Muscle of leg (tissue), 11 donors: ENCODE measurements around the gene AFG1L. TPM values are rescaled to one million over a fixed set of nuclear protein-coding genes. Genes with fewer than 3 reads are reported as not detected.
"Not testable (repeated sequence)": the region's sequence is repeated elsewhere in the genome, so short reads cannot be mapped to it uniquely, and the experiment has no call there.

Experiments
- DNase-seq: peaks from one replicate; pipeline ENCODE4 v3.0.0; 2013
- H3K27ac ChIP-seq: one replicate; pipeline ENCODE4 v1.5.1; 2013; ENCODE audit warnings: mild to moderate bottlenecking, low read length, control low read depth
- H3K27me3 ChIP-seq: one replicate; pipeline ENCODE4 v1.6.1; 2013; ENCODE audit warnings: low read length; ENCODE audit not compliant: control insufficient read depth, insufficient read depth
- H3K36me3 ChIP-seq: one replicate; pipeline ENCODE4 v1.6.1; 2013; ENCODE audit warnings: low read length; ENCODE audit not compliant: control insufficient read depth, insufficient read depth
- H3K4me1 ChIP-seq: one replicate; pipeline ENCODE4 v1.6.1; 2013; ENCODE audit warnings: low read length; ENCODE audit not compliant: control insufficient read depth, insufficient read depth
- H3K4me3 ChIP-seq: one replicate; pipeline ENCODE4 v1.5.1; 2013; ENCODE audit warnings: low read length, control low read depth
- H3K9me3 ChIP-seq: replicated peaks from 2 replicates; pipeline ENCODE4 v1.6.1; 2013; ENCODE audit warnings: low read depth, low read length; ENCODE audit not compliant: control insufficient read depth
- WGBS: methylation state at CpG from one replicate; pipeline ENCODE4 v1.1.5; 2013; ENCODE audit warnings: missing lambda C conversion rate; ENCODE audit not compliant: insufficient coverage; 5-methylcytosine and 5-hydroxymethylcytosine counted together
- polyA plus RNA-seq, 8 donors: library from polyadenylated mRNA; unstranded; fragments of 120-200 nt; gene quantifications; one replicate each; pipeline versions ENCODE4 v1.2.1 to v1.2.3, GENCODE V29; 2013; ENCODE audit warnings: inconsistent platforms in 1 of 8, low replicate concordance in 1 of 8; ENCODE audit not compliant: insufficient read length in 8 of 8, insufficient read depth in 1 of 8
- total RNA-seq: library from RNA; stranded (reverse); fragments of 120-200 nt; gene quantifications from one replicate; pipeline ENCODE4 v1.2.4, GENCODE V29; 2013

Gene AFG1L
- total and polyA plus RNA-seq, 9 donors, result 3.9 to 7.2 (median 5.1) TPM

GRCh38 chr6:108559097-108559883, 264.4 kb downstream of the AFG1L start:
- peaks cover 2% of the 10 kb centered on the region for H3K36me3 ChIP-seq
- under 1% methylated on average over 70 of the region's 84 CpGs for WGBS
- peak overlapping the region; percentile 99 for H3K27ac ChIP-seq
- DNase-seq, result peak; percentile 96
- peak overlapping the region; percentile 100 for H3K4me3 ChIP-seq
- H3K4me1 ChIP-seq, result peaks cover 27% of the 10 kb centered on the region
- H3K27me3 ChIP-seq, result no peaks in the 10 kb centered on the region
- no peaks in the 10 kb centered on the region for H3K9me3 ChIP-seq

DNA sequence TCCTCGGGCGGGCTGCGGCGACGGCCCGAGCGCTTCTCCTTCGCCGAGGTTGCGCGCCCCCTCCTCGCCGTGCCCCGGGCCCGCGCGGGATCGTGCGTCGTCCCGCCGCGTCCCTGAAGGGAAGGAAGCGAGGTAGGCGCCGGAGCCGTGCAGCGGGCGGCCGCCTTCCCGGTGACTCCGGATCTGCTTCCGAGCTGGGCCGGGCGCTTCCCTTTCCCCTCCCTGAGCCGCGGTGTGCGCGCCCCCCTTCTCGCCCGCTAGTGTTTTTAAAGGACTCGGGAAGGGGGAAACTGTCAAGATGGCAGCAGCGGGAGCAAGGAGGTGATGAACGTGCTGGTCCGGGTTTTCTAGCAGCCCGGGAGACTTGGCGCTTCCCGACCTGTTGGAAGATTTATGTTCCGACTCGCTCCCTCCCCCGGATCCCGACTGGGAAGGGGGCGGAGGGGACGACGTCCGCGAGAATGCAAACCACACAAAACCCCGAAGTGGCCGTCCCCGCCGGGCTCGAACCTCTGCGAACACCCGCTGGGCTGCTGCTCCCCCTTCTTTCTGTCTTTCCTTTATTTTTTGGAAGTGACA, 265.1 kb downstream of the AFG1L start:
- Histone ChIP-seq H3K4me1 (peaks cover 27% of the 10 kb centered on the region), H3K9me3 (no peaks in the 10 kb centered on the region), H3K27me3 (no peaks in the 10 kb centered on the region), H3K36me3 (peaks cover 2% of the 10 kb centered on the region), H3K27ac (peak overlapping the region; percentile 99), H3K4me3 (peak overlapping the region; percentile 100)
- peak; percentile 94 for DNase-seq
- WGBS, result 0% methylated on average over 54 of the region's 64 CpGs

DNA sequence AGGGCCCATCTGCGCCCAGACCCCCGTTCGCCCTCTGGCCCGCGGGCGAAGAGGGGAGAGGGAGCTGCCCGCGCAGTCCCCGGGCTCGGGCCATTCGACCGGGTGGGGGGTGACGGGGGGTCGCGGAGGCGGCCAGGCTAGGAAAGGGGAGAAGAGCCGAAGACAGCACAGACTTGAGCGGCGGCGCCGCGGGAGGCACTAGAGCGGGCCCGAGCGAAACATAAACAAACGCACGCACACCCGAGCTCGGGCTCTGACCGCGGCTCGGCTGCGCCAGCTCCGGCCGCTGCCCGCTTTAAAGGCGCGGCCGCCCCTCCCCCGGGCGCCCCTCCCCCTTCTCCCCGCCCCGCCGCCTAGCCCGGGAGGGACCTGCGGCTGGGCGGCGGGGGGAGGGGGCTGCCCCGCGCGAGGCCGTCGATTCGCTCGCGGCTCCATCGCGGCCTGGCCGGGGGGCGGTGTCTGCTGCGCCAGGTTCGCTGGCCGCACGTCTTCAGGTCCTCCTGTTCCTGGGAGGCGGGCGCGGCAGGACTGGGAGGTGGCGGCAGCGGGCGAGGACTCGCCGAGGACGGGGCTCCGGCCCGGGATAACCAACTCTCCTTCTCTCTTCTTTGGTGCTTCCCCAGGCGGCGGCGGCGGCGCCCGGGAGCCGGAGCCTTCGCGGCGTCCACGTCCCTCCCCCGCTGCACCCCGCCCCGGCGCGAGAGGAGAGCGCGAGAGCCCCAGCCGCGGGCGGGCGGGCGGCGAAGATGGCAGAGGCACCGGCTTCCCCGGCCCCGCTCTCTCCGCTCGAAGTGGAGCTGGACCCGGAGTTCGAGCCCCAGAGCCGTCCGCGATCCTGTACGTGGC, 265.8 kb downstream of the AFG1L start, which contains the start of gene FOXO3:
TSS of gene FOXO3 (plus strand) at position 455 of the 846 bp plus-strand sequence. CDS start at position 747, 292 bp downstream.
- peak; percentile 95 for DNase-seq
- peaks cover 30% of the 10 kb centered on the region for H3K4me1 ChIP-seq
- H3K9me3 ChIP-seq, result no peaks in the 10 kb centered on the region
- under 1% methylated on average over 65 of the region's 110 CpGs for WGBS
- H3K27ac ChIP-seq, result peak within 1 kb of the TSS; percentile 99
- no peaks in the 10 kb centered on the region for H3K27me3 ChIP-seq
- H3K4me3 ChIP-seq, result peak within 1 kb of the TSS; percentile 100
- H3K36me3 ChIP-seq, result peaks cover 2% of the 10 kb centered on the region

GRCh38 chr6:108561309-108561647, 266.4 kb downstream of the AFG1L start:
- WGBS, result no CpG with 5 or more reads among the region's 40 CpGs
- Histone ChIP-seq H3K4me1 (peaks cover 32% of the 10 kb centered on the region), H3K4me3 (peak overlapping the region; percentile 100), H3K27ac (peak overlapping the region; percentile 88)
- DNase-seq, H3K9me3 ChIP-seq, H3K27me3 ChIP-seq, H3K36me3 ChIP-seq: not testable (repeated sequence)

- Histone ChIP-seq H3K4me3 (peak overlapping the region; percentile 100), H3K27ac (peak overlapping the region; percentile 52), H3K27me3 (no peaks in the 10 kb centered on the region), H3K4me1 (peaks cover 29% of the 10 kb centered on the region), H3K9me3 (no peaks in the 10 kb centered on the region), H3K36me3 (peaks cover 7% of the 10 kb centered on the region)
- no peak for DNase-seq
- WGBS, result 28% methylated on average over 46 of the region's 46 CpGs
Observed at GRCh38 chr6:108561742-108562502, 267.1 kb downstream of the AFG1L start.

DNA sequence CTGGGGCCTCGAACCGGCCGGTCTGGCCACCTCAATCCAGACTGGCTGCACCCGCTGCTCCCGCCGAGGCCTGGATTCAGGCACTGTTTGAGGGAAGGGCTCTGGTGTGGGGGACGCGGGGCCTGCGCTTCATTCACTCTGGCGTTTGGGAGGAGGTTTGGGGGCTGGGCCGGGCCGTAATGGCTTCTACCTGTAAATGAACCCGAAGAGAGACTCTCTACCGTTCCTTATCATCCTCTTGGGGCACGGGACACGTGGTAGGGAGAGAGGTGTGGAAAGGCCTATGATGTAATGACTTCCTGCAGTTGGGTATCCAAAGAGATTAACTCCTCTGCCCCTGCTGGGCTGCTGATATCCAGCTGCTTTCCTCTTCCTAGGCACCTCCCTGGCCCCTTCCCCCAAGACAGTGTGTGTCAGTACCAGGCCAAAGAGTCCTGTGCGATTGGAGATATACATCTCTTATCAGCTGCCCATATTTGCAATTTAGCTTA, 267.7 kb downstream of the AFG1L start:
- Histone ChIP-seq H3K27ac (peak overlapping the region; percentile 52), H3K4me3 (peak overlapping the region; percentile 100), H3K4me1 (peaks cover 22% of the 10 kb centered on the region), H3K9me3 (no peaks in the 10 kb centered on the region), H3K27me3 (no peaks in the 10 kb centered on the region), H3K36me3 (peaks cover 12% of the 10 kb centered on the region)
- peak; percentile 77 for DNase-seq
- WGBS, result 0% methylated on average over 3 of the region's 17 CpGs

GRCh38 chr6:108563292-108563691, 268.4 kb downstream of the AFG1L start:
- H3K9me3 ChIP-seq, result no peaks in the 10 kb centered on the region
- H3K27ac ChIP-seq, result no peak overlapping the region
- H3K4me1 ChIP-seq, result peaks cover 22% of the 10 kb centered on the region
- peaks cover 12% of the 10 kb centered on the region for H3K36me3 ChIP-seq
- H3K4me3 ChIP-seq, result no peak overlapping the region
- no peaks in the 10 kb centered on the region for H3K27me3 ChIP-seq
- 74% methylated on average over 4 of the region's 8 CpGs for WGBS
- DNase-seq, result no peak

DNA sequence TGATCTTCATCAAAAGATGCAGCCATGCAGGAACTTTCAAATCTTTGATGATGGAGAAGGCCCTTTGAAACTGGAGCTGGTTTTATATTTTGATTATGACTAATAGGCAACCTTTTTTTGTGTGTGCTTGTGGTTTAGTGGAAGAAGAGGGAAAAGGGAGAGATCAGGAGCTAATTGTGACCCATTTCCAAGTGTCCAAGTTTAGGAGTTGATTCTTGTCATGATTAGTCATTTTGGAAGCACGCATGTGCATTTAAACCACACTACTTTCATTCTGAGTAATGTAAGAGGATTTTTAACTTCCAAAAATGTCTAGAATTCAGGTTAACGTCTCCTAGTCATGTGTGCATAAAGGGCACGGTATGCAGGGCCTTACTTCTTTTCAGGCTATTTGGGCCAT, 269.3 kb downstream of the AFG1L start:
- peaks cover 22% of the 10 kb centered on the region for H3K4me1 ChIP-seq
- no CpG with 5 or more reads among the region's 3 CpGs for WGBS

GRCh38 chr6:108565091-108565766, 270.4 kb downstream of the AFG1L start:
- H3K4me1 ChIP-seq, result peaks cover 22% of the 10 kb centered on the region
- H3K27ac ChIP-seq, result peak overlapping the region; percentile 65
- H3K4me3 ChIP-seq, result no peak overlapping the region
- no peaks in the 10 kb centered on the region for H3K27me3 ChIP-seq
- peaks cover 21% of the 10 kb centered on the region for H3K36me3 ChIP-seq
- 33% methylated on average over 1 of the region's 4 CpGs for WGBS
- DNase-seq, result peak; percentile 18
- H3K9me3 ChIP-seq, result no peaks in the 10 kb centered on the region

More for the DNA sequence above, 269.3 kb downstream of the AFG1L start:
- no peaks in the 10 kb centered on the region for H3K9me3 ChIP-seq
- H3K4me3 ChIP-seq, result no peak overlapping the region
- DNase-seq, result no peak
- no peak overlapping the region for H3K27ac ChIP-seq
- H3K27me3 ChIP-seq, result no peaks in the 10 kb centered on the region
- peaks cover 16% of the 10 kb centered on the region for H3K36me3 ChIP-seq
